ELR (cell line): ENCODE results near the gene FGF14.
"Not testable (repeated sequence)": the region's sequence is repeated elsewhere in the genome, so short reads cannot be mapped to it uniquely, and the experiment has no call there.

ENCODE experiments used
- DNase-seq: peaks from one replicate; pipeline ENCODE4 v3.0.0-alpha.2; 2015; ENCODE audit warnings: low read depth

FGF14 gene

GRCh38 chr13:102040812-102041211, 361.0 kb downstream of the FGF14 start:
- DNase-seq = no peak

GRCh38 chr13:102039264-102039663, 362.6 kb downstream of the FGF14 start:
- DNase-seq = no peak

- DNase-seq = no peak
Observed at GRCh38 chr13:102038787-102039186, 363.1 kb downstream of the FGF14 start.

- no peak for DNase-seq
Observed at GRCh38 chr13:102035969-102036368, 365.9 kb downstream of the FGF14 start.

- DNase-seq = no peak
Observed at GRCh38 chr13:102033857-102034331, 368.0 kb downstream of the FGF14 start.

- no peak for DNase-seq
Observed at GRCh38 chr13:102033386-102033785, 368.5 kb downstream of the FGF14 start.

GRCh38 chr13:102028868-102029267, 373.0 kb downstream of the FGF14 start:
- no peak for DNase-seq

- no peak for DNase-seq
Observed at GRCh38 chr13:102028206-102028605, 373.6 kb downstream of the FGF14 start.

GRCh38 chr13:102021777-102022176, 380.1 kb downstream of the FGF14 start:
- no peak for DNase-seq

GRCh38 chr13:102020611-102021216, 381.1 kb downstream of the FGF14 start:
- peak; percentile 7 for DNase-seq

- DNase-seq = no peak
Observed at GRCh38 chr13:102018716-102019115, 383.1 kb downstream of the FGF14 start.

GRCh38 chr13:102017248-102017647, 384.6 kb downstream of the FGF14 start:
- DNase-seq = no peak

- DNase-seq = no peak
Observed at GRCh38 chr13:102012299-102013293, 389.3 kb downstream of the FGF14 start.

GRCh38 chr13:102011455-102011854, 390.4 kb downstream of the FGF14 start:
- DNase-seq = not testable (repeated sequence)

GRCh38 chr13:102003848-102004570, 397.8 kb downstream of the FGF14 start:
- DNase-seq = peak; percentile 3

- no peak for DNase-seq
Observed at GRCh38 chr13:102002287-102002686, 399.6 kb downstream of the FGF14 start.

- no peak for DNase-seq
Observed at GRCh38 chr13:102000764-102001163, 401.1 kb downstream of the FGF14 start.

GRCh38 chr13:101998129-101998528, 403.7 kb downstream of the FGF14 start:
- DNase-seq = no peak

GRCh38 chr13:101996954-101997353, 404.9 kb downstream of the FGF14 start:
- no peak for DNase-seq

GRCh38 chr13:101989798-101990350, 412.0 kb downstream of the FGF14 start:
- DNase-seq = no peak

GRCh38 chr13:101988140-101988539, 413.7 kb downstream of the FGF14 start:
- no peak for DNase-seq

- DNase-seq = no peak
Observed at GRCh38 chr13:101986316-101986715, 415.5 kb downstream of the FGF14 start.
